ENCODE data around the gene KHSRP.
"Not testable (repeated sequence)": the region's sequence is repeated elsewhere in the genome, so short reads cannot be mapped to it uniquely, and the experiment has no call there.

The KHSRP gene

DNA sequence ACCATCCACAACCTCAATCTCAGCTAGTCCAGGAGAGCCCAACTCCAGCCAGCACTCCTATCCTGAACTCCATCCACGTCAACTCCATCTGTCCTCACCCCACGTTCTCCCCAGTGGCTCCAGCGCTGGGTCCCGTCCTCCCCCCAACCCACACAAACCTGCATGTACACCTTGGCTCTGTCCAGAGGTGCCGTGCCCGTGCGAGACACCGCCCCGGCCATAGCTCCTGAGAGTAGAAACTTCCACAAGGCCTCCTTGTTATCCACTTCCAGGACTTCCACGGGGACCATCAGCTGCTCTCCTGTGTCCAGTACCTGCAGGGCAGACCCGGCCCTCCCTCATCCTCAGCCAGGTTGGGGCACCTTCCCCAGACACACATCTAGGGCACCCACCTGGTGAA lies 7.3 kb upstream of the KHSRP start:
- H3K4me3 Mint-ChIP-seq, result no peak overlapping the region
- no peaks in the 10 kb centered on the region for H3K36me3 Mint-ChIP-seq (ENCODE audit: low read depth)
- DNase-seq (no peak), ATAC-seq (no peak)
- H3K27ac Mint-ChIP-seq, result no peak overlapping the region
- H3K4me1 Mint-ChIP-seq, result peaks cover 4% of the 10 kb centered on the region
- peaks cover 3% of the 10 kb centered on the region for H3K27me3 Mint-ChIP-seq
- H3K9me3 Mint-ChIP-seq, result no peaks in the 10 kb centered on the region

DNA sequence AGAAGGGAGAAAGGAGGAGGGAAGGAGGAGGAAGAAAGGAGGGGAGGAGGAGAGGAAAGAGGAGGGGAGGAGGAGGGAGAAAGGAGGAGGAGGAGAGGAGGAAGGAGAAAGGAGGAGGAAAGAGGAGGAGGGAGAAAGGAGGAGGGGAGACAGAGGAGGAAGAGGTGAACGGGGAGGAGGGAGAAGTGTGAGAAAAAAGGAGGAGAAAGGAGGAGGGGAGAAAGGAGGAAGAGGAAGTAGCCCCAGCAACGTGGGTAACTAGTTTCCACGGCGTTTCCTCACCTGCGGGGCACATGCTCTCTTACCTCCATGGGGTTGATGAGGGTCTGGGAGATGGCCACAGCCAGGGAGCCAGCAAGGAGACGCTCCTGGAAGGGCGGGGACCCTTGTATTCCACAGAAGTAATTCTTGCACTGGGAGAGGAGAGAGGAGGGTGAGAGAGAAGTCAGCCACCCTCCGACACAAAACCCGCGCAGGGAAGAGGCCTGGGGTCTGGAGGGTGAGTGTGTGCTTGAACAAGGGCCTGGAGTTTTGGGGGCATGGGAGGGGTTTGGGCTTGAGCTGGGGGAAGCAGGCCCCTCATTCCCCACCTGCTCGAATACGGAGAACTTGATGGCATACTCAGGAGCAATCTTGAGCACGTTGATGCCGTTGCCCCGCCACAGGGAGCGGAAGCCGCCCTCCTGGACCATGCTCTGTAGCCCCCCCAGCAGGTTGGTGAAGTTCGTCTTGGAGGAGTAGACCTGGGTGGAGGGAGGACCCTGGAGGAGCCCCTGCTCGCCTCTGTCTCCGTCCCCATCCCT lies 5.0 kb upstream of the KHSRP start:
- H3K27ac Mint-ChIP-seq, result no peak overlapping the region
- peak overlapping the region; percentile 75 for H3K4me3 Mint-ChIP-seq
- ATAC-seq, result no peak

DNA sequence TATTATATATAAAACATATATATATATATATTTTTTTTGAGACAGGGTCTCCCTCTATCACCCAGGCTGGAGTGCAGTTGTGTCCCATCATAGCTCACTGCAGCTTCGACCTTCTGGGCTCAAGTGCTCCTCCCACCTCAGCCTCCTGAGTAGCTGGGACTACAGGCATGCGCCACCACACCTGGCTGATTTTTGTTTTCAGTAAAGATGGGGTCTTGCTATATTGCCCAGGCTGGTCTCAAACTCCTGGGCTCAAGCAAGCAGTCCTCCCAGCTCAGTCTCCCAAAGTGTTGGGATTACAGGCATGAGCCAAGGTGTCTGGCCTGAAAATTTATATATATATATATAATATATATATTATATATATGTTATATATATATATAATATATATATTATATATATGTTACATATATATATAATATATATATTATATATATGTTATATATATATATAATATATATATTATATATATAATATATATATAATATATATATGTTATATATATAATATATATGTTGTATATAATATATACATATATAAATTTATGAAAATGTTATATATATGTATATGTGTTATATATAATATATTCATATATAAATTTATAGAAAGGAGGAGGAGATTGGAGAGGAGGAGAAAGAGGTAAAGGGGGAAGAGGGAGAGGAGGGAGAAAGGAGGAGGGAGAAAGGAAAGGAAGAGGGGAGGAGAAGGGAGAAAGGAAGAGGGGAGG lies 4.2 kb upstream of the KHSRP start:
- not testable (repeated sequence) for H3K4me3 Mint-ChIP-seq; DNase-seq; H3K27ac Mint-ChIP-seq; H3K9me3 Mint-ChIP-seq; H3K36me3 Mint-ChIP-seq (ENCODE audit: low read depth); H3K27me3 Mint-ChIP-seq; ATAC-seq
- H3K4me1 Mint-ChIP-seq, result peaks cover 13% of the 10 kb centered on the region

More for the DNA sequence above, 5.0 kb upstream of the KHSRP start:
- no peak for DNase-seq
- H3K36me3 Mint-ChIP-seq (ENCODE audit: low read depth), result no peaks in the 10 kb centered on the region
- H3K9me3 Mint-ChIP-seq, result no peaks in the 10 kb centered on the region
- peaks cover 3% of the 10 kb centered on the region for H3K27me3 Mint-ChIP-seq
- peaks cover 13% of the 10 kb centered on the region for H3K4me1 Mint-ChIP-seq

DNA sequence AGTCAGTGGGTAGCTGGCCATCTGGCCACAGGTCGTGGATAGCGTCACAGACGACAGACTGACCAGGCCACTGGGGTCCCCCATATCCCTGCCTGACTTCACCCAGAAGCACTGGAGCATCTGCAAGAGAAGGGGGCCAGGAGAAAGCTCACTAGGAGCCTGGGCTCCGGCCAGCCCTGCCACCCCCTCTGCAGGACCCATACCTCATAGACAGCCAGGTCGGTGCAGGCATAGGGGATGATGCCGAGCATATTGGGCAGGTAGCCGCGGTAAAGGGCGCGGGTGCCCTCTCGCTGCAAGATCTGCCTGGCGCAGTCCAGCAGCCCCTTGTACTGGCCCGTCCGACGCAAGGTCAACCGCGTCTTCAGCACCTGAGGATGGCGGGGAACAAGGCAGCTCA lies 2.5 kb upstream of the KHSRP start:
- peaks cover 3% of the 10 kb centered on the region for H3K27me3 Mint-ChIP-seq
- no peaks in the 10 kb centered on the region for H3K9me3 Mint-ChIP-seq
- peaks cover 13% of the 10 kb centered on the region for H3K36me3 Mint-ChIP-seq (ENCODE audit: low read depth)
- no peak for DNase-seq
- H3K4me1 Mint-ChIP-seq, result peaks cover 30% of the 10 kb centered on the region
- no peak for ATAC-seq
- no peak overlapping the region for H3K27ac Mint-ChIP-seq
- no peak overlapping the region for H3K4me3 Mint-ChIP-seq

DNA sequence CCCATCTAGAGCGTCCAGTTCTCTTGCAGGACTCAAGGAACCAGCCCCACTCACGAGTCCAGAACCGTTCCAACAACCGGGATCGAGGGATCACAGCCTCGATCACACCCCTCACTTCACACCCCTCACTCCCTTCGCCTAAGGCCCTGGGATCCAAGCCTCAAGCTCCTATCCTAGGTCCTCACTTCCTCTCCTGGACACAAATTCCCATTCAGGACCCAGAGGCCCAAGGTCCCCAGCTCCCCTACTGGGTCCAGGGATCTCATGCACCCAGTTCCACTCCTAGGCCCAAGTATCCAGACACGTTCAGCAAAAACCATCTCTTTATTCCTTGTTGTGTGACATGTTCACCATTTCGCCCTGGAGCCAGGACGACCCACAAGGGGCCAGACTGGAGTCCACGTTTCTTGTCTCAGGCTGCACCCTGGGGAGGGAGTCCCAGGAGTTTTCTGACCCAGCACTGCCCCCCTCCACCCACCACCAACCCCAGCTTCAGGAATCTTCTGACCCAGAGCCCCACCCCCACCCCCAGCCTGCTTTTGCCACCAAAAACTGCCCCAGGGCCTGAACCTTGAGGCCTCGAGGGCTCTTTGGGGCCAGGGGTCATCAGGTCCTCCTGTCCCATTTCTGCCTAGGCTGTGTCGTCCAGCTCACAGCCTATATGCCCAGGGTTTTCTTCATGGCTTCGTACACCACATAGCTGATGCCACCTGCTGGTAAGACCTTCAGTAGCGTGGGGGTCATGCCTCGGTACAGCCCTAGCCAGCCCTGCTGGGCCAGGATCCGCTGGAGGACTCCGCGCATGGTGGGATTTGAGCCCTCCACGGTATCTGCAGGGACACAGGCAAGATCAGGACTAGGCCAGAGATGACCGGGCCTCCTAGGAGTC lies 1.4 kb upstream of the KHSRP start:
- Mint-ChIP-seq H3K9me3 (no peaks in the 10 kb centered on the region), H3K36me3 (ENCODE audit: low read depth) (peaks cover 19% of the 10 kb centered on the region), H3K27ac (peak overlapping the region; percentile 92), H3K4me1 (peaks cover 33% of the 10 kb centered on the region), H3K4me3 (peak overlapping the region; percentile 57), H3K27me3 (no peaks in the 10 kb centered on the region)
- ATAC-seq (no peak), DNase-seq (no peak)

DNA sequence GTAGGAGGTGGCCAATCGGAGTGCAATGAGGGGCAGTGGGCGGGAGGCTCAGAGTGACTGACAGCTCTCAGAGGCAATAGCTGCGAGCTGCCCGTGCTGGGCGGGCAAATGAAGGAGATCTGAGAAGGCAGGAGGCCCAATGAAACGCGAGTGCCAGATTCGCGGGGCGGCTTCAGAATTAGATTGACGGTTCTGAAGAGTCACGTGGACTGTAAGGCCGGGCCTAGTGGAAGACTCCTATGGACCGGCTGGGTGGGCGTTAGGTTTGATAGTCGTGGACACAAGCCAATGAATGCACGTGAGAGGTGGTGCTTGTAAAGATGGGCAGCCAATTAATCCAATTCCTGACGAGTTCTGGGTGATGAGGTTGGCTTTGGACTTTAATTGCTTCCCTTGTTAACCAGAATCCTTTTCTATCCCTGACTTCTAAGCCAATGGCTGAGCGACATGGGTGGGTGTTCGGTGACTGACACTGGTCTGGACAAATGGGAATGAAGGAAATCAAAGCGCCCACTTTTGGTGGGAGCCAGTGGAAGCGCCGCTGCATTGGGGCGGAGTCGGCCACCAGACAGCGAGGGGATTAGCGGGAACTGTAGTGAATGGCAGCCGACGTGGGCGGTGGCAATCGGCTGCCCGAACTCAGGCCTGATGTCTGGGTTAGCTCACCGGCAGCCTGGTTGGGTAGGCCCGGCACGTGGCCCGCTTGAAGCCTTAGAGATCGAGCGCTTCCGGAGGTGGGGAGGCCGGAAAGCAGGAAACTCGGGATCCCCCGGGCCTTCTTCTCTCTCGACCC lies 524 bp upstream of the KHSRP start:
- H3K9me3 Mint-ChIP-seq, result no peaks in the 10 kb centered on the region
- peak; percentile 92 for ATAC-seq
- peaks cover 33% of the 10 kb centered on the region for H3K4me1 Mint-ChIP-seq

DNA sequence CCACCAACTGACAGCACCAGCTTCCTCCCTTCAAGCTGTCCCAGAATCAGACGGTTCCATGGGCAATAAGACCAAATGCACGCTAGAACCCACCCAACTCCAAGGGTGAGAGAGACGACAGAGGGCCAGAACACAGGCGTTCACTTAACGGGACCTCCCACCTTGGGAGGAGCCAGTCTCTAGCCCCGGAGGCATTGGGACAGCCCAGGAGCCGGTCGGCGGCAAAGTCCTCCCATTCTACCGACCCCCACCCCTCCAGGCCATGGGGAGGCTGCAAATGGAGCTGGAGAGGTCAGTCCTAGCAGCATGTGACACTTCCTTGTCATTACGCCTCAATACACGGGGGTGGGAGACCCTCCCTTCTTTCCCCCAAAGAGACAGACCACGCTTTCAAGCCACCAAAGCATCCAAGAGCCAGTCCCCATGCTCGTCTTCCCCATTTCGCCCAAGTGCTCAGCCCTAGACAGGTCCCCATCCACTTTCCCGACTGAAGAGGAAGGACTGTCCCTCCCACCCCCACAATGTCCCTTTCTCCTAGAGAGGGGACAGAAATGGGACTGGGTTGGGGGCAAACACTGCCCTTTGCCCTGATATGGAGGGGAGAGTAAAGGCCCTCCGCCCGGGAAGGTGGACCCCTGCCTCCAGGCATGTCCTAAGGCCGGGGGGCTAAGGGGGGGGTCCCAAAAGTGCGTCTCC lies 964 bp downstream of the KHSRP start:
- DNase-seq (peak; percentile 53), ATAC-seq (no peak)
- Mint-ChIP-seq H3K4me3 (peak overlapping the region; percentile 93), H3K27ac (peak overlapping the region; percentile 88), H3K27me3 (no peaks in the 10 kb centered on the region), H3K36me3 (ENCODE audit: low read depth) (peaks cover 39% of the 10 kb centered on the region), H3K4me1 (peaks cover 29% of the 10 kb centered on the region), H3K9me3 (no peaks in the 10 kb centered on the region)

More for the DNA sequence above, 524 bp upstream of the KHSRP start:
- H3K27me3 Mint-ChIP-seq, result no peaks in the 10 kb centered on the region
- peak overlapping the region; percentile 92 for H3K27ac Mint-ChIP-seq
- DNase-seq, result peak; percentile 98
- H3K4me3 Mint-ChIP-seq, result peak overlapping the region; percentile 57
- H3K36me3 Mint-ChIP-seq (ENCODE audit: low read depth), result peaks cover 28% of the 10 kb centered on the region

DNA sequence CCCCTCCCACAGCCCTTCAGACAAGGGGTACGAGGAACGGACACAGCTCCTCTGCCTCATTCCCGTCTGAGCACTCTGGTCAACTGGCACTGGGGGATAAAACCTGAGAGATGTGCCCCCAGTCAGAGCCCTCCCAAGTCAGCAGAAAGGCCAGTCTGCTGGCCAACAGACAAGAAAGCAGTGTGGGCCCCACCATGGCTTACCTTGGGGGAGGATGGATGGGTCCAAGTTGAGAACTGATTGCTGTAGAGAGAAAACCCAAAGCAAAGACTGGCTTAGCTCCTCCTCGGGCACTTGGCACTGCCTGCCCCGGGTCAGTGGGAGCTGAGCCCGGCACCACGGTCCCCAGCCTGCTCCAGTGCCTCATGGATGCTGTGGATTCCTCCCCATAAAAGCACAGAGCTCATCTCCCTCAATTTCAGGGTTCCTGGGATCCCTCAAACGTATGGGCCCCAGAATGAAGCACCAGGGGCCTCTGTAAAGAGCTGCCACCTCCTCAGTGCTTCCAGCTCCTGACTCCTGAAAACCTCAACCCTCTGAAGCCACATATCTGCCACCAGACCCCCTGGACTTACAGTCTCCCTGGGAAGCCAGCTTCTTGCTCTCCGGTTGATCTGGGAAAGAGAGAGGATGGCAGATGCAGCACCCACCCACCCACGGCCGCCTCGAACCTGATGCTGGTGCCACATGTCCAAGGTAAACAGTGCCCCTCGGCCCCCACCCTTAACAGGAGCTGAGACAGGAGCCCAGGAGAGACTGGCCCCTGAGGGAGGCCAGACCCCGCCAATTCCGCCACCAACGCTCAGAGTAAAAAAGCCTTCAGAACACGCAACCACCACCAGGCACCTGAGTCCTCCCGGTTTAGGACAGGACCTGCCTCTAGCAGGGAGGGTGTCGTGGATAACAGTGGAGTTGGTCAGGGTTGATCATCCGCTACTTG lies 3.3 kb downstream of the KHSRP start:
- peaks cover 29% of the 10 kb centered on the region for H3K4me1 Mint-ChIP-seq
- ATAC-seq (no peak), DNase-seq (no peak)
- no peaks in the 10 kb centered on the region for H3K9me3 Mint-ChIP-seq
- no peak overlapping the region for H3K27ac Mint-ChIP-seq
- H3K4me3 Mint-ChIP-seq, result no peak overlapping the region
- peaks cover 50% of the 10 kb centered on the region for H3K36me3 Mint-ChIP-seq (ENCODE audit: low read depth)
- no peaks in the 10 kb centered on the region for H3K27me3 Mint-ChIP-seq

DNA sequence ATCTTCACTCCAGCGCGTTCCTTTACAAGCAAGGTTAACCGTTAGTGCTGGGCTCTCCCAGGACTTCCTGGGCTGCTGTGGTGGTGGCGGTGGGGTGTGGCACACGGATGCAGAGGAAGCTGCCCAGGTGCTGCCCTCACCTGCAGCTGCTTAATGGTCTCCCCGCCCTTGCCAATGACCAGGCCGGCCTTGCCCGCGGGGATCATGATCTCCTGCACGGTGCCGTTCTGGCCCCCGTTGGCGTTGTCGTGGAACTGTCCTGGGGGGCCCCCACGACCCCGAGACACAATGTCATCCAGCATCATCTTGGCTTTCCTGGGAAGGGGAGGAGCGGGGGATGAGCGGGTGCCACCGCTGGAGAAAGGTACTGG lies 6.1 kb downstream of the KHSRP start:
- H3K9me3 Mint-ChIP-seq, result no peaks in the 10 kb centered on the region
- no peak overlapping the region for H3K4me3 Mint-ChIP-seq
- ATAC-seq (no peak), DNase-seq (no peak)
- no peaks in the 10 kb centered on the region for H3K27me3 Mint-ChIP-seq
- no peak overlapping the region for H3K27ac Mint-ChIP-seq
- H3K4me1 Mint-ChIP-seq, result peaks cover 17% of the 10 kb centered on the region
- peaks cover 58% of the 10 kb centered on the region for H3K36me3 Mint-ChIP-seq (ENCODE audit: low read depth)

DNA sequence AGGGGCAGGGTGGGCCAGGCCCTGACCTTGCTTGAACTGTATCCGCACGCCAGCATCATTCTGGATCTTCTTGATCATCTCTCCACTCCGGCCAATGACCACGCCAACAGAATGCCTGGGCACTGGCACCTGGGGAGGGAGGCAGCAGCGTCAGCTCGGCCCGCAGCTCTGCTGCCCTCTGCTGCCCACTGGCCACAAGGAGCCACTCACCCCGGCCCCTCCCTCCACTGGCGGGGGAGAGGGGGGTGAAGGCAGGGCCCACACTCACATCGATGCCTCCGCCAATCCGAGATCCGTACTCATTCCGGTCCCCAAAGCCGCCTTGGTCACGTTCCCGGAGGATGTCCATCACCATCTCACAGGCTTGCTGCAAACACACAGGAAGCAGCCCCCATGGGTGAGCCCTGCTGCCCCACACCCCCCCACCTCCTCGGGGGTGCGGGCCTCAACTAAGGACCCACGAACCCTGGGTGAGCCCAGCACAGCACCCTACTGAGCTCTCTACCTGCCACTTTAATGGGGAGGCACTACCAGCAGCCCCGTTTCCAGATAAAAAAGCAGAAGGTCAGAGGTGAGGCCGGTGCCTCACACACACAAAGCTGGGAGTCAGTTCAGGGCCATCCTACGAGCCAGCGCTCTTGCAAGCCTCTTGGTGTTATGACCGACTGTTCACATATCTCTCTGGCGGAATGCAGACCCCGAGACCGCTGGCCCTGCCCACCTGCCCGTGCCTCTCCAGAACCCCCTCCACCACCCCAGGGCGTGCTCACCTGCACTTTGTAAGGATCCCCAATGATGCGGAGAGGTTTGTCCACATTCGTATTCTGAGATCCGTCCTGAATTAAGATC lies 6.7 kb downstream of the KHSRP start:
- H3K4me1 Mint-ChIP-seq, result peaks cover 11% of the 10 kb centered on the region
- no peak for DNase-seq
- H3K4me3 Mint-ChIP-seq, result no peak overlapping the region
- no peaks in the 10 kb centered on the region for H3K27me3 Mint-ChIP-seq
- ATAC-seq, result no peak
- no peaks in the 10 kb centered on the region for H3K9me3 Mint-ChIP-seq
- H3K27ac Mint-ChIP-seq, result no peak overlapping the region
- H3K36me3 Mint-ChIP-seq (ENCODE audit: low read depth), result peaks cover 54% of the 10 kb centered on the region

DNA sequence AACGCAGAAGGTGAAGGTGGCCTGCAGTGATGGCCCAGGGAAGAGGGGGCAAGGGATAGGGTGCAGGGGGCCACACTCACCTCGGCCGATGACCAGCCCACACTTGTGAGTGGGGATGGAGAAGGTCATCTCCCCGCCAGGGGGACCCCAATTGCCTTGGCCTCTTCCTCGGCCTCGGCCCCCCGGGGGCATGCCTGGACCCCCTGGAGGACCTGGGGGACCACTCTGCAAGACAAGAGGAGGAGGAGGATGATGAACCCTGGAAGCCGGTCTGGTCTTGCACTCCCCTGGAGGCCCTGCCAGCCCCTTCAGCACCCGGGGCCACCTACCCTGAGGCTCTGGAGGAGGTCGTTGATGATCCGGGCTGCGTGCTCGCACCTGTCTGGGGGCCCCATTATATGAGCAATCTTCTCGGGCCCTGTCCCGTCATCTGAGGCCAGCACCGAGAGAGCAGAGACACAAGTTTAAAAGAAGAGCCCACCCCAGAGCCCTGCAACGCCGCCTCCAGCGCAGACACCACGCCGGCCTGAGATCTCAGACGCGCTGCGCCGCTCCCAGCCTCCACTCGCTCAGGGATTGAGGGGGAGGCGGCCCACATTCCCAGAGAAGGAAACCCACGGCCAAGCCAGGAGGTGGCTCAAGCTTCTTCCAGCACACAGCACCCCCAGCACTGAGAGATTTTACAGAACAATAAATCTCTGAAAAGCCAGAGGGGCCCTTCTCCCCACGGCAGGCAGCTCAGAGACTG lies 7.8 kb downstream of the KHSRP start:
- DNase-seq (no peak), ATAC-seq (no peak)
- peaks cover 45% of the 10 kb centered on the region for H3K36me3 Mint-ChIP-seq (ENCODE audit: low read depth)
- H3K4me3 Mint-ChIP-seq, result no peak overlapping the region
- H3K4me1 Mint-ChIP-seq, result peaks cover under 1% of the 10 kb centered on the region
- H3K27ac Mint-ChIP-seq, result no peak overlapping the region
- H3K27me3 Mint-ChIP-seq, result no peaks in the 10 kb centered on the region
- no peaks in the 10 kb centered on the region for H3K9me3 Mint-ChIP-seq
